IPS-20b (cell line): ENCODE data around the gene YKT6.

ENCODE experiments used
- H3K27ac ChIP-seq: one replicate; pipeline ENCODE4 v1.5.1; 2013; ENCODE audit warnings: low read length
- H3K27me3 ChIP-seq: 2 replicates; pipeline ENCODE4 v1.6.1; 2013; ENCODE audit warnings: mild to moderate bottlenecking, low read length, inconsistent platforms; ENCODE audit not compliant: insufficient read depth
- H3K36me3 ChIP-seq: 2 replicates; pipeline ENCODE4 v1.6.1; 2013; ENCODE audit warnings: low read depth, mild to moderate bottlenecking, inconsistent platforms, low read length, moderate library complexity; ENCODE audit not compliant: insufficient read depth
- H3K4me1 ChIP-seq: 2 replicates; pipeline ENCODE4 v1.6.1; 2013; ENCODE audit warnings: mild to moderate bottlenecking, control low read depth, inconsistent platforms, low read length, moderate library complexity; ENCODE audit not compliant: insufficient read depth
- H3K4me3 ChIP-seq: 2 replicates; pipeline ENCODE4 v1.5.1; 2013; ENCODE audit warnings: mild to moderate bottlenecking, low read length, inconsistent platforms
- H3K9ac ChIP-seq: 2 replicates; pipeline ENCODE4 v1.6.1; 2013; ENCODE audit warnings: low read depth, mild to moderate bottlenecking, inconsistent platforms, low read length, moderate library complexity
- H3K9me3 ChIP-seq: 2 replicates; pipeline ENCODE4 v1.6.1; 2013; ENCODE audit warnings: mild to moderate bottlenecking, low read depth, low read length, inconsistent platforms; ENCODE audit not compliant: insufficient read depth

YKT6 gene

GRCh38 chr7:44187636-44188416, 13.0 kb upstream of the YKT6 start:
- Histone ChIP-seq H3K9ac (no peak overlapping the region), H3K9me3 (0 out of 2 replicates have a peak, but pooled peaks cover 3% of the 10 kb centered on the region), H3K36me3 (no peaks in the 10 kb centered on the region), H3K4me3 (no peak overlapping the region), H3K27me3 (no peaks in the 10 kb centered on the region), H3K4me1 (0 out of 2 replicates have a peak, but pooled peaks cover 2% of the 10 kb centered on the region), H3K27ac (no peak overlapping the region)

GRCh38 chr7:44188480-44189225, 12.1 kb upstream of the YKT6 start:
- Histone ChIP-seq H3K9me3 (no peaks in the 10 kb centered on the region), H3K27me3 (no peaks in the 10 kb centered on the region), H3K4me1 (0 out of 2 replicates have a peak, but pooled peaks cover 2% of the 10 kb centered on the region), H3K4me3 (no peak overlapping the region), H3K9ac (no peak overlapping the region), H3K36me3 (no peaks in the 10 kb centered on the region), H3K27ac (no peak overlapping the region)

- H3K4me3 ChIP-seq: no peak within 1 kb of the TSS
- H3K36me3 ChIP-seq: no peaks in the 10 kb centered on the region
- H3K9me3 ChIP-seq: no peaks in the 10 kb centered on the region
- H3K9ac ChIP-seq: no peak within 1 kb of the TSS
- no peaks in the 10 kb centered on the region for H3K27me3 ChIP-seq
- H3K4me1 ChIP-seq: 0 out of 2 replicates have a peak, but pooled peaks cover 2% of the 10 kb centered on the region
- no peak within 1 kb of the TSS for H3K27ac ChIP-seq
Measured at GRCh38 chr7:44189286-44189992, 11.3 kb upstream of the YKT6 start, which contains the start of gene GCK. GCK (minus strand) TSS chr7:44189439; CDS start chr7:44188953, 486 bp downstream.

DNA sequence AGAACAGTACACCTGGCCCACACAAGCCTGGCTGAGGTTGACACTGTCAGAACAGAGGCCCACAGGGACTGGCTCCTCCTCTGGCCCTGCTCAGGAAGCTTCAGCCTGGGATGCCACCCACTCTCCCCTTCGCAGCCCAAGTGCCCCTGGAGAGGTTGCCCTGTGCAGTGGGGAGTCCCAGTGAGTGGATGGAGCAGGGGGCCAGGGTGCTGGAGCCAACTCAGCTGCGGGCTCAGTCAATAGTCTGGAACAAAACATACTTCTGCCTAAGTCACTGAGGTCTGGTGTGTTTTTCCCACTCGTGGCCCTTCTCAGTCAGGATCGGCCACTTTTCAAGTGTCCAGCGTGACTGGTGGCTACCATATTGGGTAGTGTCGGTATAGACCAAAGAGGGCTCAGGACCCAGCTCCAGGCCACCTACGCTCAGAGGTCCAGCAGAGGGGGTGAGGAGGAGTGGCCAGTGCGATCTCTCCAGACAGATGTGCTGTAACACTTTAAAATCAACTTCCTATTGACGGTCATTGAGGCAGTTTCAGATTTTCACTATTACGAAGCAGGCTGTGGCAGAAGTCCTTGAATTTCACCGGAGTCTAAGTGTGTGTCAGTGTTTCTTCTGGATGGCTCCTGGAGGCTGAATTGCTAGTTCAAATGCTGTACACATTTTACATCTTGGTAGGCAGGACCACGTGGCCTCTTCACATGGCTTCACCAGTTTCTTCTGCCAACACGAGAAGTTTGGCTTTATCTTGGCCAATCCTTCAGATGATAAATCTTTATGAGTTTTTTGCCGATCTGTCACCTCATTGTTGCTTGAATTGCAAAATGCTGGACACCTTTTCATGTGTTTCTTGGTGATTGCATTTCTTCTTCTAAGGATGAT, 10.5 kb upstream of the YKT6 start:
- Histone ChIP-seq H3K36me3 (no peaks in the 10 kb centered on the region), H3K9me3 (no peaks in the 10 kb centered on the region), H3K4me1 (no peaks in the 10 kb centered on the region), H3K4me3 (no peak overlapping the region), H3K27ac (no peak overlapping the region), H3K27me3 (no peaks in the 10 kb centered on the region), H3K9ac (no peak overlapping the region)

DNA sequence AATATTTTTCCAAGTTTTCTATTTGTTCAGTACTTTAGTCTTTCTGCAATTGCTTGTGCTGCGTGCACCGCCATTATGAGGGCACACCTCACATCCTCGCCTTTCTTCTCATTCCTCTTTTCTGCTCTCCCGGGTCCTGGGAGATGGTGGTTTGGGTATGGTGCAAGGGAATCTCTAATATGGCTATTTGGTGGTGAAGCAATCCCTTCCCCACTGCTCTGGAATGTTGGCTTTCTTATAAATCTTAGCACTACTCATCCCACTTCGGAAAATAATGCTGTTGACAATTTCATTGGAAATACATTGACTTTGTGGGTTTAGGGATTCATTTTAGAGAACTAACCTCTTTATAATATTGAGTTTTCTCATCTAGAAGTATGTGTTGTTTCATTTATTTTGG, 9.6 kb upstream of the YKT6 start:
- Histone ChIP-seq H3K4me3 (no peak overlapping the region), H3K27ac (no peak overlapping the region), H3K9me3 (no peaks in the 10 kb centered on the region), H3K9ac (no peak overlapping the region), H3K27me3 (no peaks in the 10 kb centered on the region), H3K4me1 (no peaks in the 10 kb centered on the region), H3K36me3 (no peaks in the 10 kb centered on the region)

DNA sequence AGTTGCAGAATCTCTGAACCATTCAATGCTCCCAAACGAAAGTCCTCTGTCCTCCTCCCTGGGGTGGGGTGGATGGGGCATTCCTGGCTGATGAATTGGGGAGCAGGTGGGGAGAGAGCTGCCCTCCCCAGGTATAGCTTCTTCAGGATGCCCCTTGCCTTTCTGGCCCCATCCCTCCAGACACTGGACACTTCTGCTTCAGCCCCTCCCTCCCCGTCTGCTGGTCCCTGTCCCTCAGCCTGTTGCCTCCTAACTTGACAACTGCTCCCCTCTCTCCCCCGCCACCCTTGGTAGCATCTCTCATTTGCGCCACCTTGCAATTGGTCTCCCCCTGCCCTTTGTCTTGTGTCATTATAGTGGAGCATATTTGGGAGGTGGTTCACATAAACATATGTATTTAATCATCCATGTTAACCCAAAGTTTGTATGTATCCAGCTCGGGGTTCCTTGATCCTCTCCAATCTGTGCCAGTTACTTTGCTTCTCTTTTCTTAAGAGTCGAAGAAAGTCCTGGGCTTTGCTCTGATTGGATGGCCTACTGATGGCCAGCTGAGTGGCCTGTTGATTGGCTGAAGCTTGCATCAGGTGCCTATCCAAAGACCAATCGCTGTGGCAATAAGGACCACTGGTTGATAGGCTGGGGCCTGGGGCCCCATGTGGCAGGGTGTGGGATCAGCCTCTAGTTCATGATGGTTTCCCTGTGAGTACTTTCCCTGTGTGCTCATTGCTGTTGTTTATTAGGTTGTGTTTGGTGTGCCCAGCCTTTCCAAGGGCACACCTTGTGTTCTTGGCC, 7.6 kb upstream of the YKT6 start:
- Histone ChIP-seq H3K4me1 (no peaks in the 10 kb centered on the region), H3K27me3 (peaks cover 12% of the 10 kb centered on the region; the same call in 1 of the 2 replicates)

DNA sequence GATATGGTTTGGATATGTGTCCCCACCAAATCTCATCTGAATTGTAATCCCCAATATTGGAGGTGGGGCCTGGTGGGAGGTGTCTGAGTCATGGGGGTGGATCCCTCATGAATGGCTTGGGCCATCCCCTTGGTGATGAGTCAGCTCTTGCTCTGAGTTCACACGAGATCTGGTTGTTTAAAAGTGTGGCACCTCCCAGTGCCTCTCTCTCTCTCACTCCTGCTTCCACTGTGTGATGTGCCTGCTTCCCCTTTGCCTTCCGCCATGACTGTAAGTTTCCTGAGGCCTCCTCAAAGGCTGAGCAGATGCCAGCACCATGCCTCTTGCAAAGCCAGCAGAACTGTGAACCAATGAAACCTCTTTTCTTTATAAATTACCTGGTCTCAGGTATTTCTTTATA, 6.7 kb upstream of the YKT6 start:
- H3K27me3 ChIP-seq: peaks cover 12% of the 10 kb centered on the region; the same call in 1 of the 2 replicates
- H3K4me3 ChIP-seq: no peak overlapping the region
- H3K9ac ChIP-seq: no peak overlapping the region

More for the DNA sequence above, 7.6 kb upstream of the YKT6 start:
- Histone ChIP-seq H3K4me3 (no peak overlapping the region), H3K9me3 (no peaks in the 10 kb centered on the region), H3K27ac (no peak overlapping the region), H3K36me3 (no peaks in the 10 kb centered on the region), H3K9ac (no peak overlapping the region)

GRCh38 chr7:44194562-44195145, 6.1 kb upstream of the YKT6 start:
- Histone ChIP-seq H3K9ac (no peak overlapping the region), H3K4me3 (no peak overlapping the region), H3K4me1 (no peaks in the 10 kb centered on the region), H3K36me3 (no peaks in the 10 kb centered on the region), H3K27ac (no peak overlapping the region), H3K27me3 (peaks cover 12% of the 10 kb centered on the region; the same call in 1 of the 2 replicates), H3K9me3 (no peaks in the 10 kb centered on the region)

More for the DNA sequence above, 6.7 kb upstream of the YKT6 start:
- H3K27ac ChIP-seq: no peak overlapping the region
- no peaks in the 10 kb centered on the region for H3K9me3 ChIP-seq
- no peaks in the 10 kb centered on the region for H3K4me1 ChIP-seq
- no peaks in the 10 kb centered on the region for H3K36me3 ChIP-seq

DNA sequence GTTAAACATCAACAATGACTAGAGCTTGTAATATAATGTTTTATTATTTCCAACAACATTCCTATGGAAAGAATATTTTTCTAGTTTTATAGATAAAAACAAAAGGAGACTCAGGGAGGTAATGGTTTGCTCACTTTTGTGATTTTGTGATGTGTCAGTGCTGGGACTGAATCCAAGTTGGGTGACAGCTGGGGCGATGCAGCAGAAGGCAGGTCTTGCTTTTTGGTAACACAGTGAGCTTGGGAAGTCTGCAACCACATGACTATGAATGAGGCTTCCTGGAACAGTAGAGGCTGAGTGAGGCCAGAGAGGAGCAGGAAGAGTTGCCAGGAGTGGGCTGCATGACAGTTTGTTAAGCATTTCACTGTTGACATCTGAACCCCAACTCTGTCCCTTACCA, 4.9 kb upstream of the YKT6 start:
- Histone ChIP-seq H3K9me3 (no peaks in the 10 kb centered on the region), H3K27me3 (peaks cover 12% of the 10 kb centered on the region; the same call in 1 of the 2 replicates), H3K27ac (no peak overlapping the region), H3K4me1 (no peaks in the 10 kb centered on the region), H3K4me3 (no peak overlapping the region), H3K9ac (no peak overlapping the region), H3K36me3 (no peaks in the 10 kb centered on the region)

- no peak overlapping the region for H3K9ac ChIP-seq
- H3K36me3 ChIP-seq: no peaks in the 10 kb centered on the region
- no peak overlapping the region for H3K4me3 ChIP-seq
- H3K27me3 ChIP-seq: peaks cover 12% of the 10 kb centered on the region; the same call in 1 of the 2 replicates
- no peaks in the 10 kb centered on the region for H3K4me1 ChIP-seq
- H3K9me3 ChIP-seq: no peaks in the 10 kb centered on the region
- no peak overlapping the region for H3K27ac ChIP-seq
Measured at GRCh38 chr7:44196450-44196872, 4.3 kb upstream of the YKT6 start.
